Fibroblast of skin of right biceps (primary cell): ENCODE measurements around the gene CXCR5.

ENCODE experiments used
- DNase-seq: peaks from one replicate; pipeline ENCODE4 v3.0.0-alpha.2; 2013

The CXCR5 gene

DNA sequence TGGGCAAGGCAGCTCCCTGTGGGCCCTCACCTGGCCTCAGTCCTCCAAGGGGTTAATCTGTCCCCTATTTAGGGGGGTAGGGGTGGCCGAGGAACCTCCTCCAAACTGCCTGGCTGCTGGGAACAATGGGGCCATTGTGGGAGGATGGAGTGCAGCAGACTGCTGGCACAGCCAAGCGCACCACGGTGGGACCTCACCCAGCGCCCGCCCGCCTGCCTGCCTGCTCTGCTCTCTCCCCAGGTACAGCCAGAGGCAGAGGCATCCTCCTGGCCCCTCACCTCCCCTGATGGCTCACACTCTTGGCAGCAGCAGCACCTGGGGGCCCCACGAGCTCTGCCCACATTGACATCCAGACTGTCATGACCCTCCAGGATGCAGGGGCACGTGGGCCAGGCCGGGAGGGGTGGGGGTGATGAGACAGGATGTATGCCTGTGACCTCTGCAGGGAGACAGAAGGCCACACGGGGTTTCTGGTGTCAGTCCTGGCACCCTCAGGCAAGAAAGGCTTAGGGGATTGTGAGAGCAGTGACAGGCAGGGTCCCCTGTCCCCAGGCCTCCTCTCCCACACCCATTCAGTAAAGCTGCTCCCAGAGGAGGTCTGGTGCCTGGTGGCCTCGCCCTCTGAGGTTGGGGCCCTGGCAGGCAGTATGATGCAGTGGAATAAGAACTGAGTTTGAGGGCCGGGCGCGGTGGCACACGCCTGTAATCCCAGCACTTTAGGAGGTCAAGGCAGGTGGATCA, 30.7 kb downstream of the CXCR5 start:
- DNase-seq = no peak

DNA sequence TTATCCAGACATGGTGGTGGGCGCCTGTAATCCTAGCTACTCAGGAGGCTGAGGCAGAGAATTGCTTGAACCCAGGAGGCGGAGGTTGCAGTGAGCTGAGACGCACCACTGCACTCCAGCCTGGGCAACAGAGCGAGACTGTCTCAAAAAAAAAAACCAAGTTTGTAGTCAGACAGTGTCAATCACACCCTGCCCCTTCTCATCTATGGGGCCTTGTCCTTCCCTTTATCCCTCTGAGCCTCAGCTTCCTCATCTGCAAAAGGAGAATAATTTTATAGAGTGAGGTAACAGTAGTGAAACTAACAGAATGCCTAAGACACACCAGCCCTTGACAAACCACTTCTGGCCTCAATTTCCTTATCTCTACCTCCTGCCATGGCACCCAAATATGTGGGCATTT, 31.3 kb downstream of the CXCR5 start:
- DNase-seq = no peak

DNA sequence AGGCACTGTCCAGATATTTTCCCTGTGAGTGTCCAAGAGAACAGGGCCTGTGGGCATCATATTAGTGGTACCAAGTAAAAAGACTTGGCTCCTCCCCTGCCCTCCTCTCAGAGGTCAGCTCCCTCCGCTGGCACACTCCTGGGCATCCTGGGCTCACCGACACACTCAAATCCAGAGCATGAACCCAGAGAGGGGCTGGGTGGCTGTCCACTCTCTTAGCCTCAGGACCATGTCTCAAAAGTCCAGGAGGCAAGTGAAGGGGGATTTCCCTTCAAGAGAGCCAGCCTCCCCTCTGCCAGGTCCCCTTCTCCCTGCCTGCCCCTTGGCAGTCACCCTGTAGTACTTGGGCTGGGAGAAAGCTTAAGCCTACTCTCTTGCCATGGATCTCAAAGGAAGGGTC, 31.7 kb downstream of the CXCR5 start:
- no peak for DNase-seq

DNA sequence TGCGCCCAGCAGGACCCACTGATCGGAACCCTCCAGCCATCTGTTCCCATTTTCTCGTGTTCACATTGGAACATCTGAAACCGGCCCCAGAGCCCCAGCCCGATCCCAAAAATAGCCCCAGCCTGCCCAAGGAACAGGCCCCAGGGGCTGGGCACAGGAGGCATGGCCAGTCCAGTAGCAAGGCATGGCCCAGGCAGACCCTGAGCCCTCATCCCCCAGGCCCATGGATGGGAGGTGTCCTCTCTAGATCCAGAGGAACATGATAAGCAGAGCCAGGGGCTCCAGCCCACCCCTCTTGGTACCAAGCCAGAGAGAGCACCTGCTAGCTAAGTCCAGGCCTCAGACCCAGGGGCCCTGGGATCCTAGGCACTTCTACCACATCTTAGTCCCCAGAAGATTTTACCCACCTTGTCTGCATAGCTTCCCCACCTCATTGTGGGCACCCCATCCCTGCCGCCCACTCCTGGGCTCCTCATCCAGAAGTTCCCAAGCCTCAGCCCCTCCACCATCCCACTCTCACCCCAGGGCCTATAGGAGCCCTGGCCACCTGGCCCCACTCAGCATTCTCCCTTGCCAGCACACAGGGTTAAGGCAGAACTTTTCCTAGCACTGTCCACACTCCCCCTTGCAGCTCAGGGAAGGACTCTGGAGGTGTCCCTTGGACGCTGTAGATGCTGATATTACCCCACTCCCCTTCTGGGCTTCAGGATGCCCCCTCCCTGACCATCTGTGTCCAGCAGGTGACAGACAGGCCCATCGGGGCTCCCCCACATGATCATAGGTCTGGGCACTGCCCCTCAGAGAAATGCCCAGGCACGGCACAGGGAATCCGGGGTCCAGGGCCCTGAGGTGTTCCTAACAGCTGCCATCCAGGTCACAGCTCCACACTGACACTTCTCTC, 32.5 kb downstream of the CXCR5 start:
- no peak for DNase-seq

DNA sequence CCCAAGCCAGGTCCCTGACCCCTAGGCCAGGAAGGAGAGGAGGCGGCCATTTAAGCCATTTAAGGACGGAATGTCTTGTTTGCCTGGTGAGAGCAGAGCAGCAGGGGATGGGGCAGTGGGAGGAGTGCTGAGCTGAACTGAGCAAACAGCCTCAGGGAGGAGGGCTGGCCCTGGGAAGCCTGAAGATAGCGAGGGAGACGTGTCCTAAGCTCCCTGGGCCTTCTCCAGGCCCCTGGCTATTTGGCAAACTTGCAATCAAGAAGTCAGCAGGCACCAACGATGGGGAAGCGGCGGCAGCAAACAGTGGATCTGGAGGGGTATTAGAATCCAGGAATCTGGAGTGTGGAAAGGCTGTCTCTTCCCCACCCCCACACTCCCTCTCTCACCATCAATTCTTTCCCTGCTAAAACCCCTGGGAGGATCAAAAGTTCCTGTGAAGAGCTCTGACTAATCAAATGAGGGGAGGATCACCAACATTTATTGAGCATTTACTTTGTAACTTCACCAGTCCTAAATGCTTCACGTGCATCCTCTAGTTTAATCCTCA, 33.2 kb downstream of the CXCR5 start:
- DNase-seq = peak; percentile 82

DNA sequence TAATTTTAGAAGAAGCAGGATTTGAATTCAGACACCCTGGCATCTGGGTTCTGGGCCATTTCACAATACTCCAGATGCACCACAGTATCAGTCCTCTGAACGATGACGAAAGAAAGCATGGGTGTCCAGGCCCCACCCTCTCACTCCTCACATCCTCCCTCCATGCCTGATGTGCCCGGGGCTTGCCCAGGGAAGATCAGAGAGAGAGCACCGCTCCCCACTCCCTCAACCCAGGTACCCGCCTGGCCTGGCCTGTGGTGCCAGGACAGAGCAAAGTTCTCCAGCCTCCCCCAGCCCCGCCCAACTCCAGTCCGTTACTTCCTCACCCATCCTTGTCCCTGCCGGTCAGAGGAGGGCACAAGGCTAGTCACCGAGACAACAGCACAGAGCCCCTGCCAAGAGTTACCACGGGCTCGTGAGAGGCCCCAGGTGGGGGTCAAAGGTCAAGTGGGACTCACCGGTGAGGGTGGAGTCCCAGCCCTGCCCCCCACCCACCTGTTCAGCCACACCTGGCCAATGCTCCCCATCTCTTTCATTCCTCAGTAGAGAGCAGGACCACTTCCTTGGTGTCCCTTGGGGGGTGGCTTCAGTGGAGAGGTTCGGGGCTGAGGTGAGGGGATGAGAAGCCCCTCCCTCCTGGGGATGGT, 33.9 kb downstream of the CXCR5 start:
- DNase-seq = peak; percentile 76

DNA sequence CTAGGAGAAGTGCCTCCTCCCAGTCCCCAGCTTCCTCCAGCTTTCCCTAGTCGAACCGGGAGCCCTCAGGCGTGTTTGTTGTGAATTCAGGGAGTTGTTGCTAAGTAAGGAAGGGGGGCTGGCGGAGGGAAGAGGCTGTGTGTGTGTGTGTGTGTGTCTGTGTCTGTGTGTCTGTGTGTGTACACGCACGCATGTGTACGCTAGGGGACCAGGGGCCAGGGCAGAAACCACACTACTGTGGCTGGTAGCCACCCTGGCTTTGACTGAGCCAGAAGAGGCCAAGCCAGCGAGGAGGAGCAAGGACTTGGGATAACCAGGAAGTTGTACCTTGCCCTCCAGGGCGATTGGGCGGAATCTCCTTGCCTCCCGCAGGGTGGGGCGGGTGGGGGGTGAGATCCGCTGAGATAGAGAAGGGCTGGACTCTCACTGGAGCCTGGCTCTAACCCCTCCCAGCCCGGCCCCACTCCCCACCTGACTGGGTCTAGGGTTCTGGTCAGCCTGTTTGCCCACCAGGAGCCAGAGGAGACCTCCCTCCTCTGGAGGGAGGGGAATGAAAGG, 34.5 kb downstream of the CXCR5 start:
- peak; percentile 87 for DNase-seq

DNA sequence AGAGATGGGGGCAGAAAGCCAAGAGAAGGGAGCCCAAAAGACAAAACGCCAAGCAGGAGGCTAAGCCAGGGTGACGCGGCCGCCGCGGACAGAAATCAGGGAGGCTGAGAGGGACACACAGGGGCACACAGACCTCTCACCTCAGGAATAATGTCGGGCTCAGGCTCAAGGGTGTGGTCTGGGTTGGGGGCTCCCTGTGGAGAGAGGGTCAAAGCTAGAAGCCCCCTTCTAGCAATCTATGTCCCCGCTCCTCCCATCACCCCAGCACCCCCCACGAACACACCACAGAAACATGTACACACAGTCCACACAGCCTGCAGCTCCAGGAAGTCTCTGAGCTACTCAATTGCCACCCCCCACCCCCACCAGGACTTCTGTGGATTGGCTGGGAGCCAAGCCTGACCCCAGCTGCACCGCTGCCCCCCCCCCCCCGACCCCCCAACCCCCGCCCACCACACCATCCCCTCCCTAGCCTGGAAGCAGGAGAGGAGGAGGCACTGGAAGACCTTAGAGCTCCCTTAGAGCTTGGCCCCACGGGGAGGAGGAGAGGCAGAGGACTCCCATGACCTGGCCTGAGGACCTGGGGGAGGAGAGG, 35.1 kb downstream of the CXCR5 start:
- DNase-seq = peak; percentile 77

DNA sequence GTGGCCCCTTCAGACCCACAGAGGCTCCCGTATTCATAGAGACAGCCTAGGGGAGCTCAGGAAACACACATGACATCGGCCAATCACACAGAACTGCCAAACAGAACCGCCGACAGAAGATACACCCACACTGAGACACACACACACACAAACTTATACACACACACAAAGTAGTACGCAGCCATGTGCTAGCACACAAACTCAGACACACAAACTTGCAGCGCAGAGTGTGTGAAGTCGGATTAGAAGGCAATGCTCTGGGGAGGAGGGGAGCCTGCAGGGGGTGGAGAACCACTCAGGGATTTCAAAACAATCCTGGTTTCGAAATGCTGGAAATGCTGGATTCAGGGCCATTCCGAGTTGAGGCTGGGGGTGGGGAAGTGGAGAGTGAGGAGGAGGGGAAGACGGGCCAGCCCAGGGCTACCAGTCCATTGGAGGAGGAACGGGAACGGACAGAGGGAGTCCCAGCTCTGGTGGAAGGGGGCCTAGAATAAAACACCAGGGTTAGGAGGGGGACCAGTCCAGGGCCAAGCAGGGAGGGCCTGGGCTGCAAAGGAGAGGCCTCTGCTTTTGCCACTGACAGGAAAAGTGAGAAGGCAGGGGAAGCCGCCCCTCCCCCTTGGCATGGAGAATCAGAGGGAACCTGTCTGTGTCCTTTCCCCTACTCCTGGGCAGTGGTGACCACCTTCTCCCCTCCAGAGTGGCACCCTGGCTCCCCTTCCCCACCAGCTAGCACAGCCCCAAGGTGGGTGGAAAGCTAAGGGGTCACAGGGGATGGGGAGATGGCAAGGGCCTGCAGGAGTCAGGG, 37.6 kb downstream of the CXCR5 start:
- peak; percentile 92 for DNase-seq

DNA sequence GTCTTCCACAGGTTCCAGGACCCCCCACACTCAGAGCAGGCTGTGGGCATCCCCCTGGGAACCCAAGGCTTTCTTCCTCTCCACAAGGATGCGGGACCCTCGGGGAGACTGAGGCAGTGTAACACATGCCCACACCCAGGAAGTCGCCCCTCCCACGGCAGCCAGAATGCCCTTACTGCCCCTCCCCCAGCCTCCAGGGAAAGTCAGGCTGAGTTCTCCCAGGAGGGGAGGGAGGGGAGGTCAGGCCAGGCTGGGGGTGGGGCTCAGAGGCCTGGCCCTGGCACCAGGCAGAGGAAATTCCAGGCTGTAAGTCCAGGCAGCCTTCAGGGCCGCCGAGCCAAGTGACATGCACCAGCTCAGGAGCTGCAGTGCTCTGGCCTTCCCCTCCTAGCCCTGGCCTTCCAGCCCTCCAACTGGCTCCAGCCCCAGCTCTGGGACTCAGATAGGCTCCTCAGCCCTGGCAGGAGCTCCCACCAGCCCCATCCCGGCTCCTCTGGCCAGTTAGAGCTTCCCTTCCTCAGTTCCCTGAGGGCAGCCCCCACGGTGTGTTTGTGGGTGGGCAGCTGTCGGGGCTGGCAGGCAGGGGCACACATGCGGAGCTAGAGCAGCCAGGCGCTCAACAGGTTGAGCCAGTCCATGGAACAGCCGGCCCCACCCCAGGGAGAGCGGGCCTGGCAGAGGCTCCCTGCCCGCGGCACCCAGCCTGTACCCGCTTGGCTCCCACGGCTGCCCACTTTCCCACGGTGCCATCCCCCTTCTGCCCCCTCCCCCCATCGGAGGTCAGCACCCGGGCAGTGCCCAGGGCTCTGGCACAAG, 38.4 kb downstream of the CXCR5 start:
- peak; percentile 76 for DNase-seq

DNA sequence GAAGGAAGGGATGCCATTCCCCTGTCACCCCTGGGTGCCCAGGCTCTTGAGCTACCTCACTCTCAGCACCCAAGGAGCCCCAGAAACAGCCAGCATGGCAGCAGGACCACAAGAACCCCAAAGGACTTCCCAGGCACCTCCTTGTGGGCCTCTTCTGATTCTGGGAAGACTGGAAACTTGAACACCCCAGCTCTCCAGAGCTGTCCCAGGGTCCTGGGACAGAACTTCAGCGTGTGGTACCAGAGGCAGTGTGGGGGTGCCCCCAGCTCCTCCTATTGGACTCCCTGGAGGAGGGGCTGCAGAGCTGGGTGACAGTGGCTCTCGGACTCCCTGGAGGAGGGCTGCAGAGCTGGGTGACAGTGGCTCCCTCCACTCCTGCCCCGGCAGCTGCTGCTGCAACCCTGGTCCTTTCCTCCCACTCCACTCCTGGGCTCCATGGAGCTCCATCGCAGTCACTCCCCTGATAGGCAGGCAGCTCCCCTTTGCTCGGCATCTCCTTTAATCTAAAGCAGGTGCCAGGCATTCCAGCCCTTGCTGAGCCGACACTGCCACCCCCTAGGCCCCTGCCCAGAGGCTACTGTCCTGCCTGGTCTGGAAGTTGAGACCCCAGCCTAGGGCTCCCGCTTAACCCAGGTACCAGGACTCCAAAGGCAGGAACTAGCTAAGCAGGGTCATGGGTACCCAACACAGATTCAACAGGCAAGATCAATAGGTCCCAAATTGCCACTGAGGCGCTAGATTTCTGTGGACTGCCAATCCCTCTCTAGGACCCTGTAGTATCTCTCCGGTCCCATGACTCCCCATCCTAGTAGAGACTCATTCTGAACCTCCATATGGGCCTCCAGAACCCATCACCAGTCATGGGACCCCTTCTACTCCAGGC, 39.3 kb downstream of the CXCR5 start:
- no peak for DNase-seq

DNA sequence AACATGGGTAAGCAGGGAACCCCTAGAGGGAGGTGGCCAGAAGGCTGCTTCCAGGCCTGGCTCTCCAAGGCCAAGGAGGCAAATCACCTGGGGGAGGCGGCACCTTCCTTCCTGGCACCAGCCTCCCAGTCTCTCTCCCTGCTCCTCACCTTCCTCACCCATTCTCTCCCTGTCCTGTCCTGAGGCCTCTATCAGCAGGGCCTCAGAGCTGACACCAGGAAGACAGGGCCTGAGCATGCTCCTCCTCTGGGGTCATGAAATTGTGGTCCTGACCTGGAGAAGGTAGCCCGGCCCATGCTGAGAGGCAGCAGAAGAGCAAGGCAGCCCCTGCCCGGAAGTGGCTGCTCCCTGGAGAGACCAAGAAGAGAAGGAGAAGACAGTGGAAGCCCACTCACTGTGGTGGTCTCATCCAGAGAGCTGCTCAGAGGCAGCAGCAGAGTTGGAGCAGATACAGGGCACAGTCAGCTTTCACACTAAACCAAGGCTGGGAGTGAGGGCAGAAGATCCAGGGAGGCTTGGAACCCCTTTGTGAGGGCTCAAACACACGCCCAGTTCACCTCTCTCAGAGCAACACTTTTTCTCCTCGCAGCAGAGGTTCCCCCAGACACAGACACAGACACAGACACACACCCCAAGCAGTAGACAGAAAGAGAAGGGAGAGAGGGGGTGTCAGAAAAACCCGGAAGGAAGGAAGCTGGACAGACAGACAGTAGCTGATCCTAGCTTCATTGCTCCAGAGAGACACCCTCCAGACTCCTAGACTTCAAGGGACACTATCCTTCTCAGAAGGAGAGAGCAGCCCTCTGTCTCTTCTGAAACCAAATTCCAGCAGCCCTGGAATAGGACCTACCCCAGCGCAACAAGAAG, 40.3 kb downstream of the CXCR5 start:
- no peak for DNase-seq

DNA sequence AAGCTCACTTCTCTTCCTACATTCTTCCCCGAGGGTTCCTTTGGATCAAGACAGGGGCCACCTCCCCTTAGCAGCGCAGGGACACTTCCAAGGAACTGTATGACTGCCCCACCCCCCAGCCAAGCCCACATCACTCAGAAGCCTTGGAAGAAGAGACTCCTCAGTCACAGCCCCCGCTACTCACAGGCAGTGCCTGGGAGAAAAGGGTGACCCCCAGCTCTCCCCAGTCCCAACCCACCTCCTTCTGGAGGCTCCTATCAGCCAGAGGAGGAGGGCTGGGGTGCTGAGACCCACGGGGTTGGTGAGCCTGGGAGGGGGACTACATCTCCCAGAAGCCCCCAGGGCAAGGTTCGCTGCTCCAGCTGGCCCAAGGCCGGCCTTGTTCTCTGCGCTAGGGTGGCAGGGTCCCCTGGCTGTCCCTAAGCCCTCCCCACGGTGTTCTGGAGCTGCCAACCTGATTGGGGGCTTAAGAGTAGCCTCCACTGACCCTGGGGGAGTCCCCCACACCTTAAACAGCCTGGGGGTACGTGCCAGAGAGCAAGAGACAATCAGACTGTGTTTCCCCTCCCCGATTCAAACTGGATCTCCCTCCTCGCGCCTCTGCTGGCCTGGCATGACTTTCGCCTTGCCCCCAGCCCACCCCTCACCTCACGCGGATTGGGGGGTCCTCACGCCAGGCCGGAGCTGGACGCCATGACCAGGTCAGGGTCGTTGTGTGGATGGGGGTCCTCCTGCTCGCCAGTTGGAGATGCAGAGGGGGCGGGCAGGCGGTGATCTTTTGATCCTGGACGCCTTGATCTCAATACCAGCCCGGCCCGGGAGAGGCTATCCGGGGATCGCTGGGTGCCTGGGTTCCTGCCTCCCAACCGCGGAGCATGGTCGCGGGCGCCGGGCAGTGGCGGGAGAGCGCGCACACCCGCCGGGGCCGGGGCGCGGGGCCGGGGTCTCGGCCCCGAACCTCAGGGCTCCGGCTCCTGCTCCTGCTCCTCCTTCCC, 41.2 kb downstream of the CXCR5 start:
- DNase-seq = peak; percentile 36

DNA sequence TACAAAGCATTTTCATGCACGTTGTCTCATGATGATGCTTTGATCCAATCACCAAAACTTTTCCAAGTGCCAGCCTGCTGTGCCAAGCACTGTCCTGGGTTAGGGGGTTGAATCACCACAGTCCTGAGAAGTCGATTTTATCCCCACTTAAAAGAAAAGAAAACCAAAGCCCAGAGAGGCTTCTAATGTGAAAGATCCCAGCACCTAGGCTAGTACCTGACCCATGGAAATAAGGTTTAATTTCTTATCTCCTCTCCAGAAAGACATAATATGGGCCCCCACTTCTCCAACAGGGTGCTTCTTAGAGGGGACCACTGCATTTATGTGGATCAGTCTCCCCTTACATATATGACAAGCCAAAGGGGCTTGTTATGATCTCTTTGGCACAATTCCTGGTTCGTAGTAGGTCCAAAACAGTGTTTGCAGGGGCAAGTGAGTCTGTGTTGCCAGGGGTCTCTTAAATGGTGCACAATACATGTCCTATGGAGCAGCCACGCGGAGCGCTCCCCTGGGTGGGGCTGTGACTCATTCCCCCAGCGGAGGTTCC, 43.9 kb downstream of the CXCR5 start:
- no peak for DNase-seq

DNA sequence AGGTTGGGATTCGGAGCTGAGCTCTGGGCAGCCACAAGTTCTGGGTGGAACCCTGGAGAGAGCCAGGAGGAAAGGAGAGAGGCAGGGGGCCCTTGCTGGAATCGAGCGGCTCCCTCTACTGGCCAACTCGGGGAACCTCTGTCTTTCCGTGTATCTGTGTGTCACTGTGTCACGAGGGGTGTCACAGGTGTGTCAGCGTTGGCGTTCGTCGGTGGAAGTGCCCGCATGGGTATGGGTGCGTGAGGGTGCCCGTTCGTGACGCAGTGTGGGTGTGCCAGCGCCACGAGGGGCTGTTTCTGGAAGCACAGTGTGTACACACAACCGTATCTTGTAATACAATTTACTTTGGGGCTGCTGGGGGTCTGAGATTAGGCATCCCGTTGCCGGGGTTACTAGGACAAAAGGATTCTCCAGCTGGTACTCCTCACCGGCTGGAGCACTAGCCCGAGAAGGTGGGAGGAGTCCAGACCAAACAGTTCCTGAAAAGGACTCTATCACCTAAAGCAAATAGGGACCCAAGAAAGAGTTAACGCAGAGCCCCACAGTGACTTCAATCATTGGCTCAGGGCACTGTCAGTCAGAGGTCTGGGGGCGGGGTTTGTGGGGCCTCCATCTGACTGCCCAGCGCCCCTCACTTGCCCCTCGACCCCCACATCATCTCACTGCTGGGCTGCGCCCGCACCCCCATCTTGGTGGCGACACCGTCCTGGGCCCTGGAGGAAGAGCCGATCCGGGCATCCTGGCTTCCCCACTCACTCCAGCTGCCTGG, 44.6 kb downstream of the CXCR5 start:
- peak; percentile 93 for DNase-seq

DNA sequence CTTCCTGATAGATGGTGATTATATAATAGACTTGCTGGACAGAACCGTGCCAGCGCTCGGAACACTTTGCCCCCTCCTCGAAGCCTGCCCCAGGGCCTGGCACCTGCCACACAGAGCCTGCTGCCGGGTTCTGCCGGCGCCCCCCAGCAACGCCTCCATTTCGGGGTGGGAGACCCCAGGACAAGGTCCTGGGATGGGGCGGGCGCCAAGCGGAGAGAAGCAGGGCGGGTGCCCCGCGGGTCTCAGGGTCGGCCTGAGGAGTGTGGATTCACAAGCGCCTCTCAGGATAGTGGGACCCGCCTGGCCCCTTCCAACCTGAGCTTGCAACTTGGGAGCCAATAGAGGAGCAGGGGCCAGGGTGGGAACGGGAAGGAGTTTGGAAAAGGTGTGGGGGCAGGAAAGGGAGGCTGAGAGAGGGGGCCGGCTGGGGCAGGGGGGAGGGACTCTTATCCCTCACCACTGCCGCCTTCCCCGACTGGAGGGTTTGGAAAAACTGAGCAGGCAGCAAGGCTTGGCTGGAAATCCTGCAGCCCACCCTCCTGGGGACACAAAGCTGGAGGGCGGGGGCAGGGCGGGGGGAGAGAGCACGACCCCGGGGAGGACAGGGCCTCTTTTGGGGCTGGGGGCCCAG, 45.3 kb downstream of the CXCR5 start:
- DNase-seq = peak; percentile 74
